Ishikawa (cell line): ENCODE data around the gene CAMTA1.

Source experiments
- CEBPB ChIP-seq: IDR thresholded peaks from 2 replicates; pipeline ENCODE4 v1.6.1; 2012
- CREB1 ChIP-seq: IDR thresholded peaks from 2 replicates; pipeline ENCODE4 v1.6.1; 2012; ENCODE audit warnings: low read depth
- EGR1 ChIP-seq: IDR thresholded peaks from 2 replicates; pipeline ENCODE4 v1.6.1; 2012
- EP300 ChIP-seq: IDR thresholded peaks from 2 replicates; pipeline ENCODE4 v1.6.1; 2012; ENCODE audit warnings: borderline replicate concordance
- FOXM1 ChIP-seq: IDR thresholded peaks from 2 replicates; pipeline ENCODE4 v1.6.1; 2012; ENCODE audit warnings: low read depth, borderline replicate concordance
- MAX ChIP-seq: IDR thresholded peaks from 2 replicates; pipeline ENCODE4 v1.6.1; 2012
- NFIC ChIP-seq: IDR thresholded peaks from 2 replicates; pipeline ENCODE4 v1.6.1; 2012
- RAD21 ChIP-seq: IDR thresholded peaks from 2 replicates; pipeline ENCODE4 v1.6.1; 2012; ENCODE audit warnings: low read depth
- REST ChIP-seq: IDR thresholded peaks from 2 replicates; pipeline ENCODE4 v1.6.1; 2012; ENCODE audit warnings: low read depth, mild to moderate bottlenecking
- TAF1 ChIP-seq: IDR thresholded peaks from 2 replicates; pipeline ENCODE4 v1.6.1; 2012; ENCODE audit warnings: low read depth, mild to moderate bottlenecking
- TCF12 ChIP-seq: IDR thresholded peaks from 2 replicates; pipeline ENCODE4 v1.6.1; 2012; ENCODE audit warnings: low read depth
- TEAD4 ChIP-seq: IDR thresholded peaks from 2 replicates; pipeline ENCODE4 v1.6.1; 2012
- USF1 ChIP-seq: IDR thresholded peaks from 2 replicates; pipeline ENCODE4 v1.6.1; 2012
- YY1 ChIP-seq: IDR thresholded peaks from 2 replicates; pipeline ENCODE4 v1.6.1; 2012; ENCODE audit warnings: low read depth
- ZBTB7A ChIP-seq: IDR thresholded peaks from 2 replicates; pipeline ENCODE4 v1.6.1; 2012; ENCODE audit warnings: low read depth

CAMTA1 gene

GRCh38 chr1:7095343-7095964 is 310.2 kb downstream of the CAMTA1 start:
- TF ChIP-seq TAF1 (no peak), EGR1 (no peak), EP300 (no peak), RAD21 (no peak), TCF12 (no peak), MAX (no peak), USF1 (no peak), TEAD4 (no peak), ZBTB7A (no peak)

- TF ChIP-seq USF1 = no peak
- no peak for TF ChIP-seq EGR1
- TF ChIP-seq CEBPB = no peak
- TF ChIP-seq EP300 = no peak
- TF ChIP-seq TCF12 = no peak
- TF ChIP-seq REST = no peak
- no peak for TF ChIP-seq ZBTB7A
- no peak for TF ChIP-seq TEAD4
- TF ChIP-seq MAX = no peak
- no peak for TF ChIP-seq TAF1
- TF ChIP-seq CREB1 = no peak
- TF ChIP-seq NFIC = no peak
- no peak for TF ChIP-seq RAD21
- no peak for TF ChIP-seq FOXM1
- TF ChIP-seq YY1 = no peak
Measured at GRCh38 chr1:7097938-7098592, 312.8 kb downstream of the CAMTA1 start.

- TF ChIP-seq ZBTB7A (no peak), YY1 (no peak), CREB1 (no peak), TAF1 (no peak), EGR1 (no peak), RAD21 (no peak), TEAD4 (no peak), CEBPB (no peak), REST (no peak), FOXM1 (no peak), NFIC (no peak), MAX (no peak), EP300 (no peak), USF1 (no peak)
Measured at GRCh38 chr1:7098641-7099040, 313.4 kb downstream of the CAMTA1 start.

- TF ChIP-seq USF1 = no peak
- TF ChIP-seq RAD21 = no peak
- TF ChIP-seq TEAD4 = no peak
- no peak for TF ChIP-seq FOXM1
- TF ChIP-seq REST = no peak
- TF ChIP-seq EGR1 = no peak
Measured at GRCh38 chr1:7100479-7100878, 315.2 kb downstream of the CAMTA1 start.
